Lower lobe of right lung (tissue), 2 donors: Measurements from ENCODE around the gene DOC2B. TPM values are rescaled to one million over a fixed set of nuclear protein-coding genes. Genes with fewer than 3 reads are reported as not detected.

Source experiments
- ATAC-seq, 2 donors: fragments of 200-7000 bp; cut with Tn5 transposase; one replicate each; pipeline ENCODE4 v1.9.1; 2020 to 2022; ENCODE audit warnings: mild to moderate bottlenecking in 2 of 2, moderate library complexity in 2 of 2
- DNase-seq: peaks from one replicate; pipeline ENCODE4 v3.0.0-alpha.2; 2020
- H3K27ac ChIP-seq: fragments of 200-600 bp; one replicate; pipeline ENCODE4 v1.8.0; 2022
- H3K27me3 ChIP-seq: fragments of 200-600 bp; one replicate; pipeline ENCODE4 v1.8.0; 2022; ENCODE audit warnings: low read depth
- H3K36me3 ChIP-seq: fragments of 200-600 bp; one replicate; pipeline ENCODE4 v1.8.0; 2022; ENCODE audit warnings: mild to moderate bottlenecking
- H3K4me1 ChIP-seq: fragments of 200-600 bp; one replicate; pipeline ENCODE4 v1.8.0; 2022
- H3K4me3 ChIP-seq: fragments of 200-600 bp; one replicate; pipeline ENCODE4 v1.8.0; 2022; ENCODE audit warnings: mild to moderate bottlenecking
- H3K9me3 ChIP-seq: fragments of 200-600 bp; one replicate; pipeline ENCODE4 v1.8.0; 2022
- CTCF ChIP-seq: fragments of 200-600 bp; IDR thresholded peaks from one replicate; pipeline ENCODE4 v1.8.0; 2022; ENCODE audit warnings: antibody characterized with exemption, mild to moderate bottlenecking
- intact Hi-C: fragments of 100-400 bp; cut with DNase I; formaldehyde crosslinking; loops from one replicate; pipeline ENCODE4 v1.11.0; 2022
- total RNA-seq: library from RNA; stranded (reverse); fragmentation: NEBNext Ultra II Directional; extraction: Animal tissue kit (Norgen Biotek cat#: 25700); gene quantifications from one replicate; pipeline ENCODE4 v1.2.1, GENCODE V29; 2021
- donor health status: DM: no; HTN: yes; CAD: no; lungs with severe emphysema.

DOC2B gene
- total RNA-seq, 1 donor from 2014 or later, result 6.2 TPM

- intact Hi-C loops, result no loop called here
- H3K4me1 ChIP-seq, result peaks cover 33% of the 10 kb centered on the region
- peak overlapping the region; percentile 3 for H3K27ac ChIP-seq
- no peak overlapping the region for H3K4me3 ChIP-seq
- TF ChIP-seq CTCF, result no peak
- ATAC-seq, result no peak
- DNase-seq, result no peak
- H3K36me3 ChIP-seq, result no peaks in the 10 kb centered on the region
- H3K27me3 ChIP-seq, result peaks cover 39% of the 10 kb centered on the region
- no peaks in the 10 kb centered on the region for H3K9me3 ChIP-seq
These were observed 2.4 kb downstream of the DOC2B start for GRCh38 chr17:179066-179432.

- DNase-seq (no peak), ATAC-seq (no peak)
- intact Hi-C loops, result no loop called here
- no peaks in the 10 kb centered on the region for H3K36me3 ChIP-seq
- no peak for TF ChIP-seq CTCF
- no peaks in the 10 kb centered on the region for H3K9me3 ChIP-seq
- peaks cover 39% of the 10 kb centered on the region for H3K27me3 ChIP-seq
- peak overlapping the region; percentile 3 for H3K27ac ChIP-seq
- no peak overlapping the region for H3K4me3 ChIP-seq
- H3K4me1 ChIP-seq, result peaks cover 33% of the 10 kb centered on the region
These were observed 3.0 kb downstream of the DOC2B start for GRCh38 chr17:178292-179065.

- intact Hi-C loops, result no loop called here
- no peak for TF ChIP-seq CTCF
- ATAC-seq, result no peak
- Histone ChIP-seq H3K4me1 (peaks cover 32% of the 10 kb centered on the region), H3K4me3 (no peak overlapping the region), H3K36me3 (no peaks in the 10 kb centered on the region), H3K9me3 (no peaks in the 10 kb centered on the region), H3K27me3 (peaks cover 37% of the 10 kb centered on the region), H3K27ac (no peak overlapping the region)
- DNase-seq, result no peak
These were observed 3.7 kb downstream of the DOC2B start for GRCh38 chr17:177762-178161.

GRCh38 chr17:177155-177554 is 4.3 kb downstream of the DOC2B start:
- Histone ChIP-seq H3K27ac (no peak overlapping the region), H3K4me1 (peaks cover 26% of the 10 kb centered on the region), H3K4me3 (no peak overlapping the region), H3K36me3 (no peaks in the 10 kb centered on the region), H3K9me3 (no peaks in the 10 kb centered on the region), H3K27me3 (peaks cover 31% of the 10 kb centered on the region)
- ATAC-seq (no peak), DNase-seq (no peak)
- intact Hi-C loops, result no loop called here
- no peak for TF ChIP-seq CTCF

- no peak overlapping the region for H3K27ac ChIP-seq
- H3K27me3 ChIP-seq, result no peaks in the 10 kb centered on the region
- H3K9me3 ChIP-seq, result no peaks in the 10 kb centered on the region
- DNase-seq (no peak), ATAC-seq (no peak)
- no peaks in the 10 kb centered on the region for H3K36me3 ChIP-seq
- no peak overlapping the region for H3K4me3 ChIP-seq
- H3K4me1 ChIP-seq, result peaks cover 1% of the 10 kb centered on the region
- no peak for TF ChIP-seq CTCF
- intact Hi-C loops, result no loop called here
These were observed 8.1 kb downstream of the DOC2B start for GRCh38 chr17:173166-173911.
